Measurements from ENCODE around the gene FOXF1.

- no peak for TF ChIP-seq CTCF (IDR thresholded peaks at IDR 0.05; ENCODE audit: low read length)
- TF ChIP-seq EZH2phosphoT487 (IDR thresholded peaks at IDR 0.05; ENCODE audit: low read length): no peak
- no peak for TF ChIP-seq EZH2 (optimal IDR thresholded peaks at IDR 0.05; ENCODE audit: low read depth, low read length)
Measured at GRCh38 chr16:86538196-86538780, 28.0 kb downstream of the FOXF1 start.

Measured in MM.1S (cell line).